NCI-H2081 treated with DMSO at 0.1 percent for 48 hours (cell line): ENCODE results near the gene F12.
A peak's percentile ranks its signal among the peaks of the same experiment; 100 is the strongest.
"Not testable (repeated sequence)": the region's sequence is repeated elsewhere in the genome, so short reads cannot be mapped to it uniquely, and the experiment has no call there.

Experiments used
- DNase-seq: peaks from one replicate; lab custom pipeline; 2025; lab: John Stamatoyannopoulos, UW

F12 gene

DNA sequence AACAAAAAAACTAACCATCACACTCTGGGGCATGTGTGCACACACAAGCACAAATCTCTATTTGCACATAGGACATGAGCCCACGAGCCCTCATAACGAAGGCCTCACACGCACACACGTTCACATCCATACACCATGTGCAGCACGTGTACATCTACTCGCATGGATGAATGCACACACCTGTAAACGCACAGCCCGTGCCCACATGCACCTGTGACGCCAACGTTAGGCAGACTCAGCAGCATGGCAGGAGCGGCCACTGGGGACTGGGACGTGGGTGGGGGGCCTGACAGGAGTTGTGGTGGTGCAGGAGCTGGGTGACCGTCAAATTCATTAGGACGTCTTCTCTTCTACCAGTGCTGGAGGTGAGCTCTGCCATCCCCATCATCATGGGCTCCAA is 22.0 kb downstream of the F12 start:
- no peak for DNase-seq

DNA sequence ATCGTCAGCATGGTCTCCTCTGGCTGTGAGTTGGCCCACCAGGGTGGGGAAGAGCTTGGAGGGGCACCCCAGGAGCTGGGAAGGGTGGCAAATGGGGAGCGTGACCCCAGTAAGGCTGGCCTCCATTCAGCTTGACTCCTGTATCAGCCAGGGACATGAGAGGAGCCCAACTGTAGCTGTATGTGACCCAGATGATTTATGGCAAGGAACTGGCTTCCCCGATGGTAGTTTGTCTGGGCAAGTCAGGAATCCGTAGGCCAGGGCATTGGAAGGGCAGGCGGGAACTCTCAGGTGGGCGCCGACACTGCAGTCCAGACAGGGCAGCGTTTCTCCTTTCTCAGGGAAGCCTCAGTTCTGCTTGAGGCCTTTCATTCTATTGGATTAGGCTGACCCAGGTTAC is 22.8 kb downstream of the F12 start:
- DNase-seq, result no peak

DNA sequence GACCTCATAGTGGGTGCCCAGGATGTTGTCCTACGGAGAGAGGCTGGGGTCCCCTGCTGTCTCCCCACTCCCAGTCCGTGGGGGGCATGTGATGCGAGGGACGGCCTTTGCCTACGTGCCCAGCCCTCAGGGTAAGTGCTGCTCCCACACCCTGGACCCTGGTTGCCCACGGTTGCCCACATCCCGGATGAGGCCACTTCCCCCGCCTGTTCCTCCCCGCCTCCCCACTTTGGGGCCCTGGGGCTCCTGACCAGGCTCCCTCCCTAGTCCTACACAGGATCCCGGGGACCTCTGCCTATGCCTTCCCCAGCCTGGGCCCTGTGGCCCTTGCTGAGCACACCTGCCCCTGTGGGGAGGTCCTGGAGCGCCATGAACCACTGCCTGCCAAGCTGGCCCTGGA is 23.6 kb downstream of the F12 start:
- no peak for DNase-seq

DNA sequence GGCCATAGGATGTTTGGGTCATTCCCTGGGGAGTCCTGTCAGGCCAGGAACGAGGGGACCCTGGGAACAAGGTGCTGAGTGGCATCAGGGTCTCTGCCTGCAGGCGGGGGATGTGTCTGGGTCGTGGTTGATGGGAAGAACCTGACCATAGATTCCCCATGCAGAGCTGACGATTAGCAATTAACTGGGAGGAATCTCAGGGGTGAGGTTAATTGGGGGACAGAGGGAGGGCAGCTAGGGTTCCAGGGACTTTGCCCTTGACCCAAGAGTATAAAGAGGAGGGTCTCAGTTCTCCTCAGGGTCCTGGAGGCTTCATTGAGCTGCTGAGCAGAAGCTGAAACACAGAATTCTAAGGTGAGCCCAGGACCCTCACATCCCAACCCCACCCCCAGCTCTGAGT is 25.2 kb downstream of the F12 start, which contains the start of gene SLC34A1:
Gene SLC34A1 (plus strand): TSS at position 301 of the 400 bp plus-strand sequence. CDS start 1,308 bp downstream, outside the sequence.
- DNase-seq, result no peak

DNA sequence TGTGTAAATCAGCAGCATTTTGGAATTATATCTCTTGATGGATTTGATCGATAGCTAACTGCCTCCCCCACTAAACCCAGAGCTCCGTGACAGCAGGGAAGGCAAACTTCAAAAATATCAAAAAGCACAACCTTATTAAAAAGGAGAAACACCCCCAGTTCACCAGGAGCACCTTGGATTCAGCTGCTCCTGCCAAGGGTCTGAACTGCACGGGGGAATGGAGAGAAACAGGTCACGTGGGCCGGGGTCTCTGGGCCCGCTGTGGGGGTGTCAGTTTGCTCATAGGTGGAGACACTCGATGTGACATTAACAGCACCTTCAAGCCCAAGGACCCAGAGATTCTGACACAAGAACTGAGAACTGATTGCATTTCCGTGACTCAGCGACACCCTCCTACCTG is 26.2 kb downstream of the F12 start:
- DNase-seq, result no peak

DNA sequence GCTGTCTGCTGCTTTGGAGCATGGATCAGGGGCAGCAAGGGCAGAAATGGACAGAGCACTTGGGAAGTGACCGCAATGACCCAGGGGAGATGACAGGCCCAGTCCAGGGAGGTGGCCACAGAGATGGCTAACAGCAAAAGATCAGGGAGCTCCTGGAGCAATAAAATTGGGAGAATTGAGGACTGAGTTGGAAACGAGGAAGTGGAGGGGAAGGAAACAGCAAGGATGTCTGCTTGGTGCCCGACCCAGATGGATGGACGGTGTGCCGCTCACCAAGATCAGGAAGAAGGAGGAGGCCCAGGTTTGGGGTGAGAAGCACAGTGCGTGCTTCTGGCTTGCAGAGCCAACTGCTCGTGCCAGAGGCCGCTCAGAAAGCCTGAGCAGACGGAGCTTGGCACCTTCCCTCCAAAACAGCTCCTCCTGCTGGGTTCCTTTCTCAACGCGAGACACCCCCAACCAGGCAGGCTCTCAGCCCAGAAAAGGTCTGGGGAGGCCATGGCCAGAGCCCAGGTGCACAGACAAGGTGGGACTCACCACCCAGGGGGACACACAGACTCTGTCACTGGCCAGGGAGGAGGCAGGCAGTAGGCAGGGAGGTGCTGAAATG is 26.8 kb downstream of the F12 start:
- DNase-seq, result no peak

DNA sequence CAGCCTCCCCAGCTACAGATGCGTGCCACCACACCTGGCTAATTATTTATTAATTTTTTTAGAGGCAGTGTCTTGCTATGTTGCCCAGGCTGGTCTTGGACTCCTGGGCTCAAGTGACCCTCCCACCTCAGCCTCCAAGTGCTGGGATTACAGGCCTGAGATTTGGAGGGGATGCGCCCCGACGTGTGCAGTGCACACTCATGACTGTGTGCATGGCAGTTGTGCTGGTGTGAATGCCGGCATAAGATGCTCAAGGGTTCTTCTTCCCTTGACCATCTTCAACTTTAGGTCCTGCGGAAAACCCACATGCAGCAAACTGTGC is 28.6 kb downstream of the F12 start:
- DNase-seq, result no peak

DNA sequence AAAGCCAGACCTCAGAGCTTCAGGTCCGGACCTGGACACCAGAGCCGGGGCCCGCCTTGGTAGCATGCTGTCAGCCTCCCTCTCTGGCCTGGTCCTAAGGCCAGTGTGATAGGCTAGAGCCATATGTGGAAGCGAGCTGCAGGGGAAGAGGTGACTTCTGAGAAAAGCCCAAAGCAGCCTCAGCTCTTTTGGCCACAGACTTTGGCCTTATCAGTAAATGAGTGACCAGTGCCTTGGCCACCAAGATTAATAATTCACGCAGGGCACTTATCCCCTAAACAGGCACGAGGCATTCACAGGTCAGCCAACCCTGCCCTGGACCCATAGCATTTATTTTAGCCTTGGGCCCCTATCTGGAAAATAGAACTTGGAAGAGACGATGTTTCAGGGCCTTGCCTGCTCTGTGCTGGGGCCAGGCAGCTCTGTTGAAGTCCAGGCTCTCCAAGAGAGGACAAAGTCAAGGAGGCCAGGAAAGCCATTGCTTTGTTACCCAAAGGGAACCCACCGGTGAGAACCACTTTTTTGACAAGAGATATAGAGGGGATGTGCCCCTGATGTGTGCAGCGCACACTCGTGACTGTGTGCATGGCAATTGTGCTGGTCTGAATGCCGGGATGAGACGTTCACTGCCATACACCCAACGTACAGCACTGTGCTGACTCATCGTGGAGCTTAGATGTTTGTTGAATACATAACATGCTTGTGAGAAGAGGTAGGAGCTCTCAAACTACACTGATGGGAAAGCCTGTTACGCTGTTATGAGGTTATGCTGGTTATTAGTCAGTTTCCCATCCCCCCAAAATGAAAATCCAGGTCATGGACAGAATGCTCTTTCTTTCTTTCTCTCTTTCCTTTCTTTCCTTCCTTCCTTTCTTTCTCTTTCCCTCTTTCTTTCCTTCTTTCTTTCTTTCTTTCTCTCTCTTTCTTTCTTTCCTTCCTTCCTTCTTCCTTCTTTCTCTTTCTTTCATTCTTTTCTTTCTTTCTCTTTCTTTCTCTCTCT is 30.2 kb downstream of the F12 start:
- no peak for DNase-seq

DNA sequence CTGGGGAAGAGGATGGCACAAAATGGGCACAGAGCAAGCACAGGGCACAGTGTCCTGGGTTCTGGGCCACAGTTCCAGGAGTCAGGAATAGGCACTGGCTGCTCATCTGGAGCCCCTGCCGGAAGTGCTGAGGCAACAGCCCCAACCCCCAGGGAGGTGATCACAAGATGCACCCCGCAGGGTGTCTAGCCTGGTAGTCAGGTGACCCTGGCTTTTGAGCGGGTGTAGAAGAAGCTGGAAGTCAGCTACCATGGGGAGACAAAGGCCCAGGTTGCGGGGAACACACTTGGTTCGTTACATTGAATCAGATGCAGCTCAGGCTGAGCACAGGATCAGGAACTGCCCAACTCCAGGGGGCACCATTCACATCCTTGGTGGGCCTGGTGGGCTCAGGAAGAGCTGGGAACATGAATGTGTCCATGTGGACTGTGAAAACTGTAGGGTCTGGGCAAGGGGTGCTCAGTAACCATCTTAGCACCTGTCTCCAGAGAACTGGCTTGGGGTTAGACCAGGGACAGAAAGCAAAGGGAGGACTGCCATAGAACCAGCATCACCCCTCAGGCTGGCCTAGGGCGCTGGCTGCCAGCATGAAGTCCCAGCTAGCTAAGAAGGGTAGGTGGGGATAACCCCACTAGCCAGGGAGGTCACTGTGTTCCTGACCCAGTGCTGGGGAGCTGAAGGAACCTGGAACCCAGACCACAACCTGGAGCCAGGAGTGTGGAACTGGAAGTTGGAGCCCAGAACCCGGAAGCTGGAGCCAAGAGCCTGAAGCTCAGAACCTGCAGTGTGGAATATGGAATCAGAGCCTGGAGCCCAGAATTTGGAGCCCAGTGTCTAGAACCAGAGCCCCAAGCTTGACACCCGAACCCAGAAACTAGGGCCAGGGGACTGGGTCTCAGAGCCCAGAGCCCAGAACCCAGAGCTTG is 31.2 kb downstream of the F12 start:
- no peak for DNase-seq

DNA sequence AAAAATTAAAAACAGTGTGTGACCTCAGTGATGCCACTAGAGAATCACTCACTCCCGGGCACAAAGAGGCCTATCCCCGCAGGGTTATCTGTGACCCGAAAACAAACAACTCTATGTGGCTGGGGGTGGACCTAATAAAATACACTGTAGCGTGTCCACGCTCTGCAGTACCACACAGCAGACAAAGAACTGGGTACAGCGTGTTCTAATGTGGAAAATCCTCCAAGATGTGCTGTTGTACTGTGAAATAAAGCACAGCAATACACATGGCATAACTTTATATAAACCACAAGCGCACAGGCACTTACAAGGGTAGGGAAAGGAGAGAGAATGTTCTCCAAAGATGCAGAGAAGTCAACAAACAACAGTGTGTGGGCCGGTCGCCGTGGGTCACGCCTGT is 33.3 kb downstream of the F12 start:
- DNase-seq, result no peak

DNA sequence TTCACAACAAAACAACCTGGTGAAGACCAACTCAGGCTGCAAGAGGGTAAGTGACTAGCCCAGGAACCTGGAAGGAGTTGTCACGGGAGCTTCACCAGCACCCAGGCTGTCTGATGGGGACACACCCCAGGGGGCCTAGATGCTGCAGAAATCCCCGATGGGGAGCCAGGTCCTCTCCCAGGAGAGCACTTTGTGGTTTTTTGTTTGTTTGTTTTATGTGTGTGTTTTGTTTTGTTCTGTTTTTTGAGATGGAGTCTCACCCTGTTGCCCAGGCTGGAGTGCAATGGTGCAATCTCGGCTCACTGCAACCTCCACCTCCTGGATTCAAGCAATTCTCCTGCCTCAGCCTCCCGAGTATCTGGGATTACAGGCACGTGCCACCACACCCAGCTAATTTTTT is 33.8 kb downstream of the F12 start:
- not testable (repeated sequence) for DNase-seq

DNA sequence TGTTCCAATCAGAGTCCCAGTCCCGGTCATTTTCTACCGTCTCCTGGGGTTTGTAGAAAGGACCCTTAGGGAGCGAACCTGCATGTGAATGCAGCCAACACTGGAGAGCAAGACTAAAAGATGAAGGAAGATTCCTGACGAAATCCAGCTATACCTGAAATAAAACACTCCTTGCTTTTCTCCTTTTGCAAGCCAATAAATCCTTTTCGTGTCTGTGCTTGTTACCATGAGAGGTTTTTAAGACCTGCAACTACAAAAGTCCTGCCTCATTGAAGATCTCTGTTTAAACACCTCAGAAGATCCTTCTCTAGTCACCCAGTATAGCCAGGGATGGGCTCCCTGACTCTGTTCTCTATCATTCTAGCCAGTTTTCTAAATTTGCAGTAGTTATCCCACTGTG is 35.2 kb downstream of the F12 start:
- DNase-seq, result no peak

DNA sequence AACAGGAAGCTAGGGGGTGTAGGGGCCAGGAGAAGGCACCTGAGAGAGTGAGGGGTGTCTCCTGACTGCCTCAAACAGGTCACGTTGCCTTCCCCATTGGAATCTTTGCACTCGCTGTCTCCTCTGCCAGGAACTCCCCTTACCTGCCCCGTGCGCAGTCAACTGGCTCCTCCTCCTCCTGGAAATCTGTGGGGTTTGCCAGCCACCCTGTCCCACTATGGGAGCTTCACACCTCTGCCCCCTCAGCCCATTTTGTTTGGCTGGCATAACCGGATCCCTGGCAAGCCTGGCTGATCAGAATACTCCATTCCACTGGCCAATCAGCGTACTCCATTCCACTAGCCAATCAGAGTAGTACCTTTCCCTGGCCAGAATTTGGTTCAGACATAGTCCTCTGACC is 35.6 kb downstream of the F12 start:
- DNase-seq, result no peak

DNA sequence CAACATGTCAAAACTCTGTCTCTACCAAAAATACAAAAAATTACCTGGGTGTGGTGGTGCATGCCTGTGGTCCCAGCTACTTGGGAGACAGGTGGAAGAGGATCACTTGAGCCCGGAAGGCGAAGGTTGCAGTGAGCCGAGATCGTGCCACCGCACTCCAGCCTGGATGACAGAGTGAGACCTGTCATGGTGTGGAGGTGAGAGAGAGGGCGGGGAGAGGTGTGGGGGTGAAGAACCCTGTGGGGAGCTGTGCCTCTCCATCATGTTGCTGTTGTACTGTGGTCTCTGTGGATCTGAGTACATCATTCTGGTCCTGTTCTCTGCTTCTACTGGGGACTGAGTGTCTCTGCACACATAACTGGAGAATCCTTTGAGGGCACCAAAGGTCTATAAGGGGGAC is 36.5 kb downstream of the F12 start:
- DNase-seq, result no peak

DNA sequence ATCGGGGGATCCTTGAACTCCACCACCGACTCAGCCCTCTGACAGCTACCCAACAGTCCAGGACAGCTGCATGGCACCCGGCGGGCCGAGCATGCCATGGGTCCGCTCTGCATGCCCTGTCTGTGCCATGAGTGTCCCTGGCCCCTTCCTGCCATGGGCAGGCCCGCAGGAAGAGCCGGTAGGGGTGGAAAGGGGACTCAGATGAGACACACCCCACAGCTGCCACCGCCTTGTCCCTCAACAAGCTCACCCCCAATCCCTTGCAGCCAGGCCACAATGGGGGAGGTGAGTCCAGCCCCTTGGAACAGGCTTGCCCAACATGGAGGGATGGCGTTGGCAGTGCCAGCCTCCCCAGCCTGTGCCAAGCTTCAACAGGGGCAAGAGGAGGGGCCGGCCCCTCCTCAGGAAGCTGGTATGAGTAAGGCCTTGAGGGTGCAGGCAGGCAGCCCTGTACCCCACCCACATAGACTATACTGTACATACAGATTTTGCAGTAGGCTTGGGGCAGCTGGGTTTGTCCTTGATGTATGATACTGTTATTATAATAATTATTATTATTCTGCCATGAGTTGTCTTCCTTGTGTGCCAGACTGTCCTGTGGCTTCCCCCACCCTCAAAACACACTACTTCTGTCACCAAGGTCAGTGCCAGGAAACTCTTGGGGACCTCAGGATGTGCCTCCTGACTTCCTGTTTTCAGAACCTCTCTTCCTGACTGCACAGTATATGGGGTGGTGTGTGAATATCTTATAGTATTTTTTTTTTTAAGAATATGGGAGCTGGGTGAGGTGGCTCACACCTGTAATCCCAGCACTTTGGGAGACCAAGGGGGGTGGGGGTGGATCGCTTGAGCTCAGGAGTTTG is 37.1 kb downstream of the F12 start:
- DNase-seq, result no peak

DNA sequence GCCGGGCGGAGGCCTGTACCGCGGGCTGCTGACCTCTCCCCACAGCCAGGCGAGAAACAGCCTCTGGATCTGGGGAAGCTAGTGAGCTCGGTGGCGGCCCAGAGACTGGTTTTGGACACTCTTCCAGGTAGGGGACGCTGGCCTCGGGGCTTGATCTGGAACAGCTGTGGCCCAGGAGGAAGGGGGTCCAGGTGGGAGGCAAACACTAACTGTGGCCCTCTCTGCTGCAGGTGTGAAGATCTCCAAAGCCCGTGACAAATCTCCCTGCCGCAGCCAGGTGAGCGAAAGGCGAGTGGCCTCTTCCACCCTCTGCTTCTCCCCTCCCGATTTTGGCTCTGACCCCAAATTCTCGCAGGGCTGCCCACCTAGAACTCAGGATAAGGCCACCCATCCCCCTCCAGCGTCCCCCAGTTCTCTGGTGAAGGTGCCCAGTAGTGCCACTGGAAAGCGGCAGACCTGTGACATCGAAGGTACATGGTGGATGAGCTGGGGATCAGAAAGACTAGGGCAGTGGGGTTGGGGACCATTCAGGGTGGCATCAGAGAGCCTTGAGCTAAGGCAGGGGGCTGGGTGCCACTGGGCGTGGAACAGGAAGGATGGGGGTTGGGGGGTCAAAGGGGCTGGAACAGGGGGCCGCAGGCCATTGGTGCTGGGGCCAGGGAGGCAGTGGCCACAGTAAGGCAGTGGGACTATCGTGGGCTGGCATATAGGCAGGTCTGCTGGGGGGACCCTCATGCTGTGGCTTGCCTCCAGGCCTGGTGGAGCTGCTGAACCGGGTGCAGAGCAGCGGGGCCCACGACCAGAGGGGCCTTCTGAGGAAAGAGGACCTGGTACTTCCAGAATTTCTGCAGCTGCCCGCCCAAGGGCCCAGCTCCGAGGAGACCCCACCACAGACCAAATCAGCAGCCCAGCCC is 38.0 kb downstream of the F12 start:
- no peak for DNase-seq

DNA sequence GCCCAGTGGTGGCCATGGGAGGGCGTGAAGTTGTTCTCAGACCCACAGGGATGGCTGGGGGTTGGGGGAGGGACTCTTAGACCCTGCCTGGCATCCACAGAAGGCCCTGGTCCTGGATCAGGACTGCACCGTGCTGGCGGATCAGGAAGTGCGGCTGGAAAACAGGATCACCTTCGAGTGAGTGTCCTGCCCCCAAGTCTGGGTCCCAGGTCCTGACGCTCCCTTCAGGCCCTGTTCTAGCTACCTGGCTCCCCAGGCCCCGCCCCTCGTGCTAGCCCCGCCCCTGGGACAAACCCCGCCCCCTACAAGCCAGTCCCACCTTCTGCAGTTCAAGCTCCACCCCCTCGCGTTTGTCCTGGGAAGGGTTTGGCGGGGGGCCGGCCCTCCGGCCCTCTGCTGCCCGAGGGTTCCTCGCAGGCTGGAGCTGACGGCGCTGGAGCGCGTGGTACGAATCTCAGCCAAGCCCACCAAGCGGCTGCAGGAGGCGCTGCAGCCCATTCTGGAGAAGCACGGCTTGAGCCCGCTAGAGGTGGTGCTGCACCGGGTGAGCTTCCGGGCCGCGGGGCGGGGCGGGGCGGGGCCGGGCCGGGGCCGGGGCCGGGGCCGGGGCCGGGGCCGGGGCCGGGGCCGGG is 38.8 kb downstream of the F12 start:
- peak; percentile 30 for DNase-seq

DNA sequence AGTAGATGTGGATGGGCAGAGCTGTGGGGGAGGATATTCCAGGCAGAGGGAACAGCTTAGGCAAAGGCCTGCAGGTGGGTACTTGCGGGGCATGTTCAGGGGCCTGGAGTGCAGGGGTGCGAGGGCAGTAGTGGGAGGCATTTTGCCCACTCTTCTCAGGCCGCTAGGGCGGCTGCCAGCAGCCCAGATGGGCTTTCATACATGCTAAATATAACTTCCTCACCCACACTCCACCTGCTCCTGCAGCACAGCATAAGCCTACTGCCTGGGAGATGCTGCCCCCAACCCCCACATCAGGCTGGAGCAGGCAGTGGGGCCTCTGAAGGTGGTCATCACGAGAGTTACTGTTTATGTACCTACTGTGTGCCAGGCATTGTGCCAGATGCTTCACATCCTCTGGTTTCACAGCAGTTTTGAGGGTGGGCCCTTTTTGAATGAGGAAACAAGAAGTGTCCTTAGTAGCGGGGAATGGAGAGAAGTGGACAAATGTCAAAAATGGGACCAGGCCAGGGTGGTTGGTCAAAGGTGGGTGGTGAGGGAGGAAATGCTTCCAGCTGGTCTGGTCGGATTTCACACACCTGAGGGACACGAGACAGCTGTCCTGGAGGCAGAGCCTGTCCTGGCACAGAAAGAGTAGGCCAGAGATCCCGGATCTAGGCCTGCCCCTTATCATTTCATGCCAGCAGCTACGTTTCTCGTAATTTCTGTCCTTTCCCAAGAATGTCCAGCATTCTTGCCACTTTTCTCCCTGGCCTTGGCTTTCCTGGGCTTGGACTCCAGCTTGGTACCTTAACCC is 39.5 kb downstream of the F12 start:
- DNase-seq, result no peak
